ENCODE data around the gene CENPH. TPM values are rescaled to one million over a fixed set of nuclear protein-coding genes. Genes with fewer than 3 reads are reported as not detected.

CENPH gene
- total and polyA plus RNA-seq, 2 of the 13 experiments (the other 11 are each of a cell fraction or from before 2014, with no cell fraction given): 11.2 to 28.8 TPM

- TF ChIP-seq ZNF567 (CRISPR knock-in tag; IDR thresholded peaks at IDR 0.05; ENCODE audit: borderline replicate concordance): 0 out of 2 replicates have a peak, but pooled peaks have one; percentile 71
- TF ChIP-seq HNF1B (CRISPR knock-in tag; IDR thresholded peaks at IDR 0.05): peak; percentile 48; the same call in 1 of the 2 replicates
- peak; percentile 89 for TF ChIP-seq POLR2A (IDR thresholded peaks at IDR 0.05; ENCODE audit: insufficient read depth in 1 of 2, low read depth in 2 of 2, low read length in 2 of 2)
- 0 out of 2 replicates have a peak, but pooled peaks have one; percentile 29 for TF ChIP-seq ZSCAN29 (CRISPR knock-in tag; conservative IDR thresholded peaks at IDR 0.05)
- TF ChIP-seq TEAD2 (CRISPR knock-in tag; IDR thresholded peaks at IDR 0.05): no peak
- peak; percentile 97 for TF ChIP-seq ZNF367 (CRISPR knock-in tag; IDR thresholded peaks at IDR 0.05; ENCODE audit: borderline replicate concordance)
- no peak for TF ChIP-seq ZNF17 (CRISPR knock-in tag; IDR thresholded peaks at IDR 0.05)
- TF ChIP-seq ZBTB3 (CRISPR knock-in tag; IDR thresholded peaks at IDR 0.05; ENCODE audit: borderline replicate concordance, low read depth): 0 out of 2 replicates have a peak, but pooled peaks have one; percentile 73
- peak; percentile 87 for TF ChIP-seq RBFOX2 (IDR thresholded peaks at IDR 0.05; ENCODE audit: low read depth, low read length)
- TF ChIP-seq KMT2B (CRISPR knock-in tag; IDR thresholded peaks at IDR 0.05): peak; percentile 74
- TF ChIP-seq ZNF563 (CRISPR knock-in tag; IDR thresholded peaks at IDR 0.05): 0 out of 2 replicates have a peak, but pooled peaks have one; percentile 40
- peak; percentile 89 for TF ChIP-seq SP4 (CRISPR knock-in tag; IDR thresholded peaks at IDR 0.05)
- peak; percentile 91 for TF ChIP-seq TEAD3 (CRISPR knock-in tag; optimal IDR thresholded peaks at IDR 0.05; ENCODE audit: borderline replicate concordance)
- no peak for TF ChIP-seq ZNF496 (CRISPR knock-in tag; IDR thresholded peaks at IDR 0.05; ENCODE audit: insufficient replicate concordance)
- TF ChIP-seq ZNF10 (CRISPR knock-in tag; IDR thresholded peaks at IDR 0.05; ENCODE audit: borderline replicate concordance, low read depth): no peak
- peak; percentile 37 for TF ChIP-seq MEIS1 (CRISPR knock-in tag; IDR thresholded peaks at IDR 0.05; ENCODE audit: borderline replicate concordance)
- TF ChIP-seq TAF15 (IDR thresholded peaks at IDR 0.05; ENCODE audit: low read depth, low read length, poor library complexity, severe bottlenecking): peak; percentile 31
- no peak for TF ChIP-seq THYN1 (CRISPR knock-in tag; IDR thresholded peaks at IDR 0.05; ENCODE audit: borderline replicate concordance, low read depth)
- TF ChIP-seq ZNF121 (CRISPR knock-in tag; IDR thresholded peaks at IDR 0.05): no peak
- peak; percentile 85 for TF ChIP-seq CBX1 (IDR thresholded peaks at IDR 0.05; ENCODE audit: low read depth)
- TF ChIP-seq E2F5 (CRISPR knock-in tag; conservative IDR thresholded peaks at IDR 0.05): peak; percentile 86; the same call in 1 of the 2 replicates
- no peak for TF ChIP-seq PLRG1 (conservative IDR thresholded peaks at IDR 0.05)
- no peak for TF ChIP-seq ARID3A (IDR thresholded peaks at IDR 0.05; ENCODE audit: low read depth, low read length)
- TF ChIP-seq RELA (CRISPR knock-in tag; IDR thresholded peaks at IDR 0.05): no peak
- peak; percentile 100 for TF ChIP-seq SIN3A (IDR thresholded peaks at IDR 0.05; ENCODE audit: borderline replicate concordance, low read depth, low read length)
- no peak for TF ChIP-seq ZSCAN22 (CRISPR knock-in tag; IDR thresholded peaks at IDR 0.05)
Measured at GRCh38 chr5:69166686-69167492, 22.5 kb upstream of the CENPH start, which contains the start of gene CCNB1 (continued).

Data from HepG2 (cell line).